ENCODE measurements around the gene LPIN1. TPM values are rescaled to one million over a fixed set of nuclear protein-coding genes. Genes with fewer than 3 reads are reported as not detected.

The LPIN1 gene
- total RNA-seq, 1 experiment from 2014 or later, result 43.1 TPM

DNA sequence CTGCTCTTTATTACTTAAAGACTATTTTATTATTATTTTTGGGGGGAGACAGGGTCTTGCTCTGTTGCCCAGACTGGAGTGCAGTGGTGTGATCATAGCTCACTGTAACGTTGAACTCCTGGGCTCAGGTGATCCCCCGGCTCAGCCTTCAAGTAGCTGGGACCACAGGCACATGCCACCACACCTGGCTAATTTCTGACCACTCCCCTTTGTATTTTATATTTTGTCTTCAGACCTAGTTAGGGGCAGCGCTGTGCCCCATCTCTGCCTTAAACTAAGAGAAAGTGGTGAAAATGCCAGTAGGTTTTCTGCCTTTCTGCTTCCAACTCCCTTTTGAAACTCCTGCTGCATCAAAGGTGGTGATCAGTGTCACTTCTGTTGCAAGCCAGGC, 82.5 kb downstream of the LPIN1 start:
- no peaks in the 10 kb centered on the region; the same call in 1 of the 2 replicates for H3K36me3 ChIP-seq (ENCODE audit: low read depth)
- TF ChIP-seq CTCF (conservative IDR thresholded peaks at IDR 0.05), result no peak
- TF ChIP-seq EZH2 (IDR thresholded peaks at IDR 0.05; ENCODE audit: low read depth), result no peak
- H3K27me3 ChIP-seq (ENCODE audit: insufficient read depth, low read depth), result no peaks in the 10 kb centered on the region
- no TSS peak for BruUV-seq (replicated peaks)
- ChIA-PET POLR2A (ENCODE audit: unreplicated experiment) (no interaction called here), CTCF (interaction anchor here (0.6 to 2.0 kb wide), 5 partner anchors 518 to 1178 kb away, joined by 3 to 19 read pairs (median 7); partner anchors contain the start of gene TRIB2)
- H3K79me2 ChIP-seq (ENCODE audit: low read depth), result no peaks in the 10 kb centered on the region
- no peak overlapping the region for H2AFZ ChIP-seq
- peak in 1 of 2 experiments; percentile 2 for DNase-seq
- H3K4me1 ChIP-seq (replicated peaks; ENCODE audit: insufficient read depth), result peaks cover 36% of the 10 kb centered on the region
- peaks cover 42% of the 10 kb centered on the region for H3F3A ChIP-seq (ENCODE audit: insufficient read depth, low read depth)
- intact Hi-C loops (cut with micrococcal nuclease; ENCODE audit: unreplicated experiment), result loop anchor here (1.0 kb wide), 1 partner anchor 1055 kb away; no protein-coding TSS in a partner anchor
- peak overlapping the region; percentile 97 for H3K27ac ChIP-seq
- H3K4me3 ChIP-seq, result peak overlapping the region; percentile 41; the same call in 1 of the 2 replicates
- no peaks in the 10 kb centered on the region for H3K9me2 ChIP-seq (ENCODE audit: insufficient read depth)
- H3K9me3 ChIP-seq (ENCODE audit: insufficient read depth, low read depth), result 0 out of 2 replicates have a peak, but pooled peaks cover 3% of the 10 kb centered on the region
- H4K20me1 ChIP-seq (ENCODE audit: insufficient read depth), result no peaks in the 10 kb centered on the region
- H3K4me2 ChIP-seq, result peak overlapping the region; percentile 81

DNA sequence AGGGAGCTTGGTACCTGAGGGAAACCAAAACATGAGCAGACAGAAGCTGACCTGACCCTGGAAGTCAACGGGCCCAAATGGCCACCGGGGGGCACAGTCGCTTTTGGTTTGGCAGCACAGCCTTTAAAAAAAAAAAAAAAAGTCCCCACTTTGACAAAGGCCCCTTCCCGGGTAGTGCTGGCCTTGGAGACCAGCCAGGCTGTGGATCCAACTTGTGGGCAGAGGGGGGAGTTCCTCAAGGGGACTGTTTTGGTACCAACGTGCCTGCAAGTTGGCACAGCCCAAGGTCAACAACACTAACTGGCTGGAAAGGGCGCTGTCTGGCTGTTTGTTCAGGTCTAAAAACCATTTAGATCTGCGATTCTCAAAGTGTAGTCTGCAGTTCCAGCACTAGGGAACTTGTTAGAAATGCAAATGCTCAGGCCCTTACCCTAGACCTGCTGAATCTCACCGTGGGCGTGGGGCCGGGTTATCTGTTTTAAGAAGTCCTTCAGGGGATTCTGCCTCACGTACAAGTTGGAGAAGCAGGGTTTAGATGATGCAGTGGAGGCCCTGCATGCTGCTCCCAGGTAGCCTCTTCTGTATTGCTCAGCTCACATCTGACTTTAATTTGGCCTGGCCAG, 83.0 kb downstream of the LPIN1 start:
- CTCF ChIA-PET, result interaction anchor here (0.6 to 2.0 kb wide), 7 partner anchors 517 to 1177 kb away, joined by 3 to 19 read pairs (median 7); partner anchors contain the start of gene TRIB2
- POLR2A ChIA-PET (ENCODE audit: unreplicated experiment), result interaction anchor here (0.6 kb wide), 1 partner anchor 886 kb away, joined by 6 read pairs; no protein-coding TSS in a partner anchor
- H3K4me2 ChIP-seq, result peak overlapping the region; percentile 81
- H3K27ac ChIP-seq, result peak overlapping the region; percentile 97
- TF ChIP-seq EZH2 (IDR thresholded peaks at IDR 0.05; ENCODE audit: low read depth), result no peak
- peak; percentile 75 for TF ChIP-seq CTCF (conservative IDR thresholded peaks at IDR 0.05)
- no peaks in the 10 kb centered on the region for H3K79me2 ChIP-seq (ENCODE audit: low read depth)
- peak overlapping the region; percentile 5; the same call in 1 of the 2 replicates for H2AFZ ChIP-seq
- H4K20me1 ChIP-seq (ENCODE audit: insufficient read depth), result no peaks in the 10 kb centered on the region
- no peaks in the 10 kb centered on the region for H3K27me3 ChIP-seq (ENCODE audit: insufficient read depth, low read depth)
- BruUV-seq (replicated peaks), result no TSS peak
- no peaks in the 10 kb centered on the region; the same call in 1 of the 2 replicates for H3K36me3 ChIP-seq (ENCODE audit: low read depth)
- peak; percentile 44 to 75 for DNase-seq
- peaks cover 42% of the 10 kb centered on the region for H3F3A ChIP-seq (ENCODE audit: insufficient read depth, low read depth)
- no peaks in the 10 kb centered on the region for H3K9me2 ChIP-seq (ENCODE audit: insufficient read depth)
- H3K9me3 ChIP-seq (ENCODE audit: insufficient read depth, low read depth), result peaks cover 6% of the 10 kb centered on the region; the same call in 1 of the 2 replicates
- intact Hi-C loops (cut with micrococcal nuclease; ENCODE audit: unreplicated experiment), result loop anchor here (1.0 kb wide), 1 partner anchor 1055 kb away; no protein-coding TSS in a partner anchor
- peak overlapping the region; percentile 41 for H3K4me3 ChIP-seq
- peaks cover 36% of the 10 kb centered on the region for H3K4me1 ChIP-seq (replicated peaks; ENCODE audit: insufficient read depth)

DNA sequence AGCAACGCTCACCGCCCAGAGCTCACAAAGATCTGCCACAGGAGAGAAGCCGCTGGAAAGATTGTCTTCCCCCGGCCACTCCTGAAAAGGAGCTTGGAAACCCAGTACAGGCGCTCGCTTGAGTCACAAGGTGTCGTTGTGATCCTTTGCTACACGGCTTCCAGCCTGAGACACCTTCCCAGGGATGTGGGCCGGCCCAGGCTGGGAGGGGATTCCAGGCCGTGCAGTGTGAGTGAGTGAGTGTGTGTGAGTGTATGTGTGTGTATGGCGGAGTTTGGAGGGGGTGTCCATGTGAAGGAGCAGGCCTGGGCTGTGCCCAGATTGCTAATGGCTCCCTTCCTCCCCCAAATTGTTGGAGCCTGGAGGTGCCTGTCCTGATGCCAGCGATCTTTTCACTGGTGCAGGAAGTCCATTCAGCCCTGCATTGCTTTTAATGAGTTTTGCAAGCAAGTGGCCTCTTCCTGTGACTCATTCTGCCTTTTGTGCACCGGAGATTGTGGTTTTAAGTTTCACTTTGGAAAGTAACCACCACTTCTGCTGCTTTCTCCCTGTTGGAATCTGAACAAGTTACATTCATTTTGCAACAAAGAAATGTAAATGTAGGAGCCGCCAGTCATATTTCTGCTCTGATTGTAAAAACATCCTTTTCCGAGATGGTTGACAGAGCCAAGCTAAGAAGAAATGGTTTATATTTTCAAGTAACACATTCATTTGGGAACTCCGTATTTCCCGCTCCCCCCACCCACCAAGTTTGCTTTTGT, 83.7 kb downstream of the LPIN1 start:
- Histone ChIP-seq H3K9me2 (ENCODE audit: insufficient read depth) (no peaks in the 10 kb centered on the region), H3K27ac (peak overlapping the region; percentile 97), H3K9me3 (ENCODE audit: insufficient read depth, low read depth) (peaks cover 10% of the 10 kb centered on the region), H2AFZ (peak overlapping the region; percentile 49; the same call in 1 of the 2 replicates), H3K36me3 (ENCODE audit: low read depth) (no peaks in the 10 kb centered on the region; the same call in 1 of the 2 replicates), H3K4me1 (replicated peaks; ENCODE audit: insufficient read depth) (peaks cover 36% of the 10 kb centered on the region), H3K4me2 (peak overlapping the region; percentile 81), H3K4me3 (peak overlapping the region; percentile 44), H3K79me2 (ENCODE audit: low read depth) (no peaks in the 10 kb centered on the region), H4K20me1 (ENCODE audit: insufficient read depth) (no peaks in the 10 kb centered on the region), H3F3A (ENCODE audit: insufficient read depth, low read depth) (peaks cover 42% of the 10 kb centered on the region), H3K27me3 (ENCODE audit: insufficient read depth, low read depth) (no peaks in the 10 kb centered on the region)
- no peak for TF ChIP-seq EZH2 (IDR thresholded peaks at IDR 0.05; ENCODE audit: low read depth)
- TF ChIP-seq CTCF (conservative IDR thresholded peaks at IDR 0.05), result peak; percentile 56; the same call in 1 of the 2 replicates
- intact Hi-C loops (cut with micrococcal nuclease; ENCODE audit: unreplicated experiment), result loop anchor here (1.0 to 10.0 kb wide), 9 partner anchors 33 to 1177 kb away; no protein-coding TSS in a partner anchor
- peak; percentile 85 to 99 for DNase-seq
- TSS peak; percentile 14 for BruUV-seq (replicated peaks)
- CTCF ChIA-PET, result interaction anchor here (0.6 to 2.0 kb wide), 4 partner anchors 724 to 1177 kb away, joined by 3 to 19 read pairs (median 6); partner anchors contain the start of gene TRIB2
- POLR2A ChIA-PET (ENCODE audit: unreplicated experiment), result interaction anchor here (0.6 to 0.7 kb wide), 2 partner anchors 86 to 885 kb away, joined by 3 to 6 read pairs; no protein-coding TSS in a partner anchor

All from PC-9 (cell line).